ENCODE results near the gene SLC9A6.

SLC9A6 gene

GRCh38 chrX:136021160-136021559 is 35.9 kb downstream of the SLC9A6 start:
- no peak for ATAC-seq

GRCh38 chrX:136021903-136022302 is 36.7 kb downstream of the SLC9A6 start:
- ATAC-seq, result no peak
- TF ChIP-seq ZC3H10 (CRISPR knock-in tag; IDR thresholded peaks at IDR 0.05), result no peak
- no peak for TF ChIP-seq CREB5 (CRISPR knock-in tag; IDR thresholded peaks at IDR 0.05; ENCODE audit: low read depth)
- TF ChIP-seq CSRNP3 (CRISPR knock-in tag; IDR thresholded peaks at IDR 0.05), result no peak
- TF ChIP-seq PATZ1 (CRISPR knock-in tag; IDR thresholded peaks at IDR 0.05; ENCODE audit: borderline replicate concordance), result no peak
- no peak for TF ChIP-seq ZNF565 (CRISPR knock-in tag; conservative IDR thresholded peaks at IDR 0.05; ENCODE audit: low read depth)
- no peak for TF ChIP-seq ZFP3 (CRISPR knock-in tag; IDR thresholded peaks at IDR 0.05)

More at GRCh38 chrX:136021160-136021559, 35.9 kb downstream of the SLC9A6 start:
- TF ChIP-seq ESRRG (CRISPR knock-in tag; IDR thresholded peaks at IDR 0.05) (no peak), GLIS3 (CRISPR knock-in tag; IDR thresholded peaks at IDR 0.05) (no peak), CSRNP3 (CRISPR knock-in tag; IDR thresholded peaks at IDR 0.05) (no peak), POU6F1 (CRISPR knock-in tag; IDR thresholded peaks at IDR 0.05; ENCODE audit: borderline replicate concordance, low read depth) (no peak), ZNF8 (CRISPR knock-in tag; IDR thresholded peaks at IDR 0.05) (no peak), CREB5 (CRISPR knock-in tag; IDR thresholded peaks at IDR 0.05; ENCODE audit: low read depth) (no peak), TSHZ2 (CRISPR knock-in tag; IDR thresholded peaks at IDR 0.05) (no peak), OSR1 (CRISPR knock-in tag; IDR thresholded peaks at IDR 0.05) (no peak), ZFP30 (CRISPR knock-in tag; IDR thresholded peaks at IDR 0.05) (no peak), ZNF70 (CRISPR knock-in tag; IDR thresholded peaks at IDR 0.05) (no peak), ZFP3 (CRISPR knock-in tag; IDR thresholded peaks at IDR 0.05) (no peak), TCF4 (CRISPR knock-in tag; IDR thresholded peaks at IDR 0.05; ENCODE audit: borderline replicate concordance) (no peak), ZNF565 (CRISPR knock-in tag; conservative IDR thresholded peaks at IDR 0.05; ENCODE audit: low read depth) (no peak), TOX (CRISPR knock-in tag; IDR thresholded peaks at IDR 0.05; ENCODE audit: borderline replicate concordance) (no peak), ISL1 (CRISPR knock-in tag; IDR thresholded peaks at IDR 0.05) (no peak), SNAI2 (CRISPR knock-in tag; IDR thresholded peaks at IDR 0.05) (no peak), PATZ1 (CRISPR knock-in tag; IDR thresholded peaks at IDR 0.05; ENCODE audit: borderline replicate concordance) (no peak)

Measured in SK-N-SH treated with all-trans-retinoic acid at 6 μM for 48 hours (cell line).